Kidney tubule cell (primary cell): ENCODE measurements around the gene DCST2.

Experiments
- DNase-seq: peaks from one replicate; pipeline ENCODE4 v3.0.0-alpha.2; 2018; ENCODE audit warnings: low spot score

Gene DCST2

GRCh38 chr1:155026588-155026987 lies 7.0 kb downstream of the DCST2 start:
- DNase-seq, result peak; percentile 85

GRCh38 chr1:155026154-155026553 lies 7.4 kb downstream of the DCST2 start:
- peak; percentile 43 for DNase-seq

DNA sequence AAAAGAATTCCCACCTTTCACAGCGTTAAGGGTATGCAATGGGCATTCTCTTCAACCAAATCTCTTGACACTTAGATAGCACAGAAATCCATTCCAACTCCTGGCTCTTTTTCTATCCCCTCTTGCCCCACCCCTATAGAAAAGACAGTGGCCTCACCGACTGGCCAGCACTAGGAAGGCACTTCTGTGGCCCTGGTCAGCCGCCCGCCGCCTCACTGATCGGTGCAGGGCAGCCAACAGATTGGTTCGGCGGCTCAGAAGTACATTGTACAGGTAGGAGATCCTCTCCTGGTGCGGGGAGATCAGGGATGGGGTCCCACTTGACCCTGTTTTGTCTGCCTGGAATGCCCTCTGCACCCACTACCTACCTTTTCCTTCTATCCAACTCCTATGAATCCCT lies 9.3 kb downstream of the DCST2 start:
- no peak for DNase-seq

- DNase-seq, result no peak
These were observed 10.0 kb downstream of the DCST2 start for GRCh38 chr1:155023627-155024026.

- peak; percentile 37 for DNase-seq
These were observed 10.7 kb downstream of the DCST2 start for GRCh38 chr1:155022927-155023236.

- no peak for DNase-seq
These were observed 11.2 kb downstream of the DCST2 start for GRCh38 chr1:155022136-155022926.

GRCh38 chr1:155019377-155020245 lies 14.0 kb downstream of the DCST2 start:
- DNase-seq, result no peak

DNA sequence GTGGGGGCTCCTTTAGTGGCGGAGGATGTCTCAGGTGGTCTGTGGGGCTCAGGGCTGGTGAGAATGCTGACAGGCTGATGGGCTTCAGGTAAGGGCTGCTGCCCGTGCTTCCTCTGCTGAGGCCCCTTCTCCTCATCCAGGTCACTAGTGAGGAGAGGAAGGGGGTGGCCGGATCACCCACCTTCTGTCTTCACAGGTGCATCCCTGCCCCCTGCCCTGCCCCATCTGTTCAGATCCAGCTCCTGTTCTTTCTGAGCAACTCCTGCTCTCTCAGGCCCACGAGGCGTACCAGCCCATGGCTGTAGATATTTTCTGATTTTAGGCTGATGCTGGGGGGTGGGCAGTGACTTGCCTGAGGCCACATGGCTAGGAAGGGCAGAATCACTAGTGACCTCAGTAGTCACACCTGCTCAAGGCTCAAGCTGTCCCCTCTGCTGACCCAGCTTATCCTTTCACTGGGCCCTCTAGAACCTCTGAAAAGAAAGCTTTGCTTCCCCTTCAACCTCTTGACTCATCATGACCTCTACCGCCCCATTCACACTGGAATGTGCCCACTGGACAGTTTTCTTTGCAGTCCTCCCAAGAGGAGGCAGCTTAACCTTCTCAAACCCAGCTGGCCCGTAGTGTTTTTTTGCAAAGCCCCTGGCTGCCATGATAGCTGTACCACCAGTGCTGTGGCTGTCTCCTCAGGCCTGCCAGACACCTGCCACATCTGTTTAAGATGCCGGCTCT lies 14.8 kb downstream of the DCST2 start:
- DNase-seq, result peak; percentile 50

DNA sequence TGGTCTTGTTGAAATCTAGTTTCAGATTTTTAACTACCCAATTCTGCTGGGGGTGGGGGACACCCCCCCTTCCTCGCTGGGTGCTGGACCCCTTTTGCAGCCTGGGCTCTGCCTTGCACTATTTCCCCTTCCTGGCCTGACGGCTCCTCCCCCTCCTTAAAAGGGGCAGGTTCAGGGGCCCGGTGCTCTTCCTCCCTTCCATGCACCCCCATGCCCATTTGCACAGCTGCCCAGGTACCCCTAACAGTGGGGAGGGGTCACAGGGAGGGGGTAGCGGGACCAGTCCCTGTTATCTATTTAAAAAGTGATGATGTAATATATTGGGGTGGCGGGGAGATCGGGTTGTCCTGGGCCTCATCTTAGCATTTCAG lies 15.7 kb downstream of the DCST2 start:
- DNase-seq, result no peak

GRCh38 chr1:155017041-155017945 lies 16.3 kb downstream of the DCST2 start:
- peak; percentile 97 for DNase-seq

- no peak for DNase-seq
These were observed 17.2 kb downstream of the DCST2 start for GRCh38 chr1:155016231-155016831.

- no peak for DNase-seq
These were observed 17.9 kb downstream of the DCST2 start for GRCh38 chr1:155015527-155016230.

- no peak for DNase-seq
These were observed 18.7 kb downstream of the DCST2 start for GRCh38 chr1:155014709-155015508.

DNA sequence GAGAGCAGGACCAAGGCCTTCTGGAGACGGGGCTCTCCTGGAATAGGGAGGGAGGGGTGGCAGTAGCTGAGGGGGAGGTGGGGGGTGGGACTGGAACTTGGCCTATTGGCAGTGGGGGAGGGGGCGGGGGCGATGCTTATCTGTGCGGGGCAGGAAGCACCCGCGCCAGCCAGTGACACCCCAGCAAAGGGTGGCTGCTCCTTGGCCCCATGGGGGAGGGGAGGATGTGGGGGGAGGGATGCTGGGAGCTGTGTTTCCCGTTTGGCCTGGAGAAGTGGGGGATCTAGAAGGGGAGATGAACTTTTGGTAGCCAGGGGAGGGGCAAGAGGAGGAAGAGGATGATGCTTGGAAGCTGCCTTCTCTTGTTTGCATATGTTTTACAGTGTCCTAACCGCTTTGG lies 19.9 kb downstream of the DCST2 start:
- DNase-seq, result no peak

- no peak for DNase-seq
These were observed 20.6 kb downstream of the DCST2 start for GRCh38 chr1:155012776-155013602.

- no peak for DNase-seq
These were observed 21.5 kb downstream of the DCST2 start for GRCh38 chr1:155012026-155012546.

- DNase-seq, result no peak
These were observed 22.1 kb downstream of the DCST2 start for GRCh38 chr1:155011437-155012025.

DNA sequence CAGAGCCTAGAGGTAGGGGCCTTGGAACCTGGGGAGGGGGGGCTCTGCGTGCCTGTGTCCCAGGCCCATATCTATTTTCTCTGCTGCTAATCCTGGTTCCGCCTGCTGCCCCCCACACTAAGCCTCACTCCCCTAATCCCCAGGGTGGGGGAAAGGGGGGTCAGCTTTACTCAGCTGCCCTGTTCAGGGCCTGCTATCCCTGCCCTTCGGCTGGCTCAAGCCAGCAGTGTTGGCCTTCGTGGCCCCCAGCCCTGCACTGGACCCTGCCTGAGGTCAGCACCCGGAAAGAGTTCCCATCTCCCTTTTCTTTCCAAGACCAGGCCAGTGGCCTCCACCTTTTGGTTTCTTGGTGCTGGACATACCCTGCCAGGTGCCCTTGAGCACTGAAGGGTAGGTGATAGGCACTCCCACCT lies 22.6 kb downstream of the DCST2 start:
- DNase-seq, result no peak
